Liver (tissue), 3 donors: Measurements from ENCODE around the gene PIR.

Source experiments
- GABPA ChIP-seq, 2 donors: IDR thresholded peaks in 1 of 2; conservative IDR thresholded peaks in 1 of 2; 2 replicates each; pipeline ENCODE4 v1.6.1; 2016; ENCODE audit warnings: antibody characterized with exemption in 2 of 2, mild to moderate bottlenecking in 1 of 2, moderate library complexity in 1 of 2
- HNF4G ChIP-seq: IDR thresholded peaks from 2 replicates; pipeline ENCODE4 v1.6.1; 2016; ENCODE audit warnings: antibody characterized with exemption
- NR2F2 ChIP-seq: IDR thresholded peaks from 2 replicates; pipeline ENCODE4 v1.6.1; 2016; ENCODE audit warnings: antibody characterized with exemption
- SP1 ChIP-seq: IDR thresholded peaks from 2 replicates; pipeline ENCODE4 v1.6.1; 2018; ENCODE audit warnings: antibody characterized with exemption, mild to moderate bottlenecking
- TF ChIP-seq, protein P1 (sequence below): fragments of 150-350 bp; IDR thresholded peaks from 2 replicates; pipeline ENCODE4 v1.5.1; 2017; ENCODE audit warnings: improper control_type of control experiment, low read depth, low read length; ENCODE audit not compliant: missing input control
- TF ChIP-seq, protein P2 (sequence below): IDR thresholded peaks from 2 replicates; pipeline ENCODE4 v1.6.1; 2016; ENCODE audit warnings: antibody characterized with exemption, mild to moderate bottlenecking
- TF ChIP-seq, protein P3 (sequence below): IDR thresholded peaks from 2 replicates; pipeline ENCODE4 v1.6.1; 2016; ENCODE audit warnings: antibody characterized with exemption
- donor health status: healthy.
- donor health status: healthy.

DNA sequence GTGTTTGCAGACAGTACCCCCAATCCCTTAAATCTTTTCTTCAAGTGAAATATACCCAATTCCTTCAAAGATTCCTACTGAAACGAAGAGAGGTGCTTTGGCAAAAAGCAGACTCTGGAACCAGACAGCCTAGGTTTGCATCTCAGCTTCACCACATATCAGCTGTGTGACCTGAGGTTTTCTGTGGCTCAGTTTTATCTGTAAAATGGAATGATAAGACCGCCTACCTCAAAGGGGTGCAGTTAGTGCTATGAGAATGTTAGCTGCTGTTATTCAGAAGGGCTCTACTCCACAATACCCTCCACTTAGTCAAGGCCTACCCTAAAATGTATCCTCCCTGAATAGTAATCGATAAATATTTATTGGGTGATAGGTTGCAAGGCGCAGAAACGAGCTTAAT is 664 bp downstream of the PIR start:
- no peak for TF ChIP-seq GABPA (IDR thresholded peaks at IDR 0.05 in 1 of 2, conservative IDR thresholded peaks at IDR 0.05 in 1 of 2)
- TF ChIP-seq, protein P1, sequence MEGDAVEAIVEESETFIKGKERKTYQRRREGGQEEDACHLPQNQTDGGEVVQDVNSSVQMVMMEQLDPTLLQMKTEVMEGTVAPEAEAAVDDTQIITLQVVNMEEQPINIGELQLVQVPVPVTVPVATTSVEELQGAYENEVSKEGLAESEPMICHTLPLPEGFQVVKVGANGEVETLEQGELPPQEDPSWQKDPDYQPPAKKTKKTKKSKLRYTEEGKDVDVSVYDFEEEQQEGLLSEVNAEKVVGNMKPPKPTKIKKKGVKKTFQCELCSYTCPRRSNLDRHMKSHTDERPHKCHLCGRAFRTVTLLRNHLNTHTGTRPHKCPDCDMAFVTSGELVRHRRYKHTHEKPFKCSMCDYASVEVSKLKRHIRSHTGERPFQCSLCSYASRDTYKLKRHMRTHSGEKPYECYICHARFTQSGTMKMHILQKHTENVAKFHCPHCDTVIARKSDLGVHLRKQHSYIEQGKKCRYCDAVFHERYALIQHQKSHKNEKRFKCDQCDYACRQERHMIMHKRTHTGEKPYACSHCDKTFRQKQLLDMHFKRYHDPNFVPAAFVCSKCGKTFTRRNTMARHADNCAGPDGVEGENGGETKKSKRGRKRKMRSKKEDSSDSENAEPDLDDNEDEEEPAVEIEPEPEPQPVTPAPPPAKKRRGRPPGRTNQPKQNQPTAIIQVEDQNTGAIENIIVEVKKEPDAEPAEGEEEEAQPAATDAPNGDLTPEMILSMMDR: no peak
- TF ChIP-seq, protein P2, sequence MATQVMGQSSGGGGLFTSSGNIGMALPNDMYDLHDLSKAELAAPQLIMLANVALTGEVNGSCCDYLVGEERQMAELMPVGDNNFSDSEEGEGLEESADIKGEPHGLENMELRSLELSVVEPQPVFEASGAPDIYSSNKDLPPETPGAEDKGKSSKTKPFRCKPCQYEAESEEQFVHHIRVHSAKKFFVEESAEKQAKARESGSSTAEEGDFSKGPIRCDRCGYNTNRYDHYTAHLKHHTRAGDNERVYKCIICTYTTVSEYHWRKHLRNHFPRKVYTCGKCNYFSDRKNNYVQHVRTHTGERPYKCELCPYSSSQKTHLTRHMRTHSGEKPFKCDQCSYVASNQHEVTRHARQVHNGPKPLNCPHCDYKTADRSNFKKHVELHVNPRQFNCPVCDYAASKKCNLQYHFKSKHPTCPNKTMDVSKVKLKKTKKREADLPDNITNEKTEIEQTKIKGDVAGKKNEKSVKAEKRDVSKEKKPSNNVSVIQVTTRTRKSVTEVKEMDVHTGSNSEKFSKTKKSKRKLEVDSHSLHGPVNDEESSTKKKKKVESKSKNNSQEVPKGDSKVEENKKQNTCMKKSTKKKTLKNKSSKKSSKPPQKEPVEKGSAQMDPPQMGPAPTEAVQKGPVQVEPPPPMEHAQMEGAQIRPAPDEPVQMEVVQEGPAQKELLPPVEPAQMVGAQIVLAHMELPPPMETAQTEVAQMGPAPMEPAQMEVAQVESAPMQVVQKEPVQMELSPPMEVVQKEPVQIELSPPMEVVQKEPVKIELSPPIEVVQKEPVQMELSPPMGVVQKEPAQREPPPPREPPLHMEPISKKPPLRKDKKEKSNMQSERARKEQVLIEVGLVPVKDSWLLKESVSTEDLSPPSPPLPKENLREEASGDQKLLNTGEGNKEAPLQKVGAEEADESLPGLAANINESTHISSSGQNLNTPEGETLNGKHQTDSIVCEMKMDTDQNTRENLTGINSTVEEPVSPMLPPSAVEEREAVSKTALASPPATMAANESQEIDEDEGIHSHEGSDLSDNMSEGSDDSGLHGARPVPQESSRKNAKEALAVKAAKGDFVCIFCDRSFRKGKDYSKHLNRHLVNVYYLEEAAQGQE: no peak
- TF ChIP-seq SP1: no peak
- no peak for TF ChIP-seq HNF4G
- TF ChIP-seq, protein P3, sequence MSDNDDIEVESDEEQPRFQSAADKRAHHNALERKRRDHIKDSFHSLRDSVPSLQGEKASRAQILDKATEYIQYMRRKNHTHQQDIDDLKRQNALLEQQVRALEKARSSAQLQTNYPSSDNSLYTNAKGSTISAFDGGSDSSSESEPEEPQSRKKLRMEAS: no peak
- no peak for TF ChIP-seq NR2F2
